Measurements from ENCODE around the gene MAGIX.

GRCh38 chrX:49184294-49185281 lies 22.0 kb downstream of the MAGIX start:
- TF ChIP-seq, protein P1, sequence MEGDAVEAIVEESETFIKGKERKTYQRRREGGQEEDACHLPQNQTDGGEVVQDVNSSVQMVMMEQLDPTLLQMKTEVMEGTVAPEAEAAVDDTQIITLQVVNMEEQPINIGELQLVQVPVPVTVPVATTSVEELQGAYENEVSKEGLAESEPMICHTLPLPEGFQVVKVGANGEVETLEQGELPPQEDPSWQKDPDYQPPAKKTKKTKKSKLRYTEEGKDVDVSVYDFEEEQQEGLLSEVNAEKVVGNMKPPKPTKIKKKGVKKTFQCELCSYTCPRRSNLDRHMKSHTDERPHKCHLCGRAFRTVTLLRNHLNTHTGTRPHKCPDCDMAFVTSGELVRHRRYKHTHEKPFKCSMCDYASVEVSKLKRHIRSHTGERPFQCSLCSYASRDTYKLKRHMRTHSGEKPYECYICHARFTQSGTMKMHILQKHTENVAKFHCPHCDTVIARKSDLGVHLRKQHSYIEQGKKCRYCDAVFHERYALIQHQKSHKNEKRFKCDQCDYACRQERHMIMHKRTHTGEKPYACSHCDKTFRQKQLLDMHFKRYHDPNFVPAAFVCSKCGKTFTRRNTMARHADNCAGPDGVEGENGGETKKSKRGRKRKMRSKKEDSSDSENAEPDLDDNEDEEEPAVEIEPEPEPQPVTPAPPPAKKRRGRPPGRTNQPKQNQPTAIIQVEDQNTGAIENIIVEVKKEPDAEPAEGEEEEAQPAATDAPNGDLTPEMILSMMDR (IDR thresholded peaks at IDR 0.05 in 8 of 11, conservative IDR thresholded peaks at IDR 0.05 in 3 of 11), result no peak
- TF ChIP-seq POLR2AphosphoS5 (IDR thresholded peaks at IDR 0.05), result peak; percentile 42 to 70 (median 68)
- no peak for TF ChIP-seq POLR2A (IDR thresholded peaks at IDR 0.05)

All from spleen (tissue), 7 donors.